Camera-type eye (tissue), 1 donor: ENCODE results near the gene DPY19L2. TPM values are rescaled to one million over a fixed set of nuclear protein-coding genes. Genes with fewer than 3 reads are reported as not detected.

ENCODE experiments used
- total RNA-seq: library from RNA; depleted of rRNA; stranded (reverse); fragments of >200 nt; gene quantifications from one replicate; pipeline ENCODE4 v1.2.3, GENCODE V29; 2014

DPY19L2 gene
- total RNA-seq, result 58.8 TPM

GRCh38 chr12:63668028-63668799 is at the start of gene DPY19L2:
DPY19L2 (minus strand) TSS chr12:63668493; CDS start chr12:63668393, 100 bp downstream.

Other genes with a start within 250 kb of the DPY19L2 start
- gene RXYLT1, start 111.4 kb upstream of the DPY19L2 start, total RNA-seq, result 18.9 TPM
- gene SRGAP1, start 176.2 kb upstream of the DPY19L2 start, total RNA-seq, result 13.7 TPM